ENCODE results near the gene PGM1. TPM values are rescaled to one million over a fixed set of nuclear protein-coding genes. Genes with fewer than 3 reads are reported as not detected.

The PGM1 gene
- total RNA-seq, 1 donor from 2014 or later: 77.3 TPM

DNA sequence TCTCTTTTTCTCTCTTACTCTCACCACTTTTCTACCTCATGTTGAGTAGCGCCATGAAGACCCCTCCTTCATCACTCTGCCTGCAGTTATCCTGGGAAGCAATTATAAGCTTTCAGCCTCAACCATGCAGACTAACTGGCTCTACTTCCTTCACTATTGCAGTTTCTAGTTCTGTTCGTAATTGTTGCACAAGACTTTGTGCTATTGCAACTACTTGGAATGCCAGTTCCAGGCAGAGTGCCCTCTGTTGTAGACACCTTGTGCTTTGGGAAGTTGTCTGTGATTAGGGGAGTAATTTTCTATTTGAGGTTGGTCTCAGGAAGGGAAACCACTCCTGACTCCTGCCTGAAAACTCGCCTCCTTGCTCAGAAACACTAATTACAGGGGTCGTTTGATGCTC is 19.4 kb downstream of the PGM1 start:
- TF ChIP-seq, protein P1, sequence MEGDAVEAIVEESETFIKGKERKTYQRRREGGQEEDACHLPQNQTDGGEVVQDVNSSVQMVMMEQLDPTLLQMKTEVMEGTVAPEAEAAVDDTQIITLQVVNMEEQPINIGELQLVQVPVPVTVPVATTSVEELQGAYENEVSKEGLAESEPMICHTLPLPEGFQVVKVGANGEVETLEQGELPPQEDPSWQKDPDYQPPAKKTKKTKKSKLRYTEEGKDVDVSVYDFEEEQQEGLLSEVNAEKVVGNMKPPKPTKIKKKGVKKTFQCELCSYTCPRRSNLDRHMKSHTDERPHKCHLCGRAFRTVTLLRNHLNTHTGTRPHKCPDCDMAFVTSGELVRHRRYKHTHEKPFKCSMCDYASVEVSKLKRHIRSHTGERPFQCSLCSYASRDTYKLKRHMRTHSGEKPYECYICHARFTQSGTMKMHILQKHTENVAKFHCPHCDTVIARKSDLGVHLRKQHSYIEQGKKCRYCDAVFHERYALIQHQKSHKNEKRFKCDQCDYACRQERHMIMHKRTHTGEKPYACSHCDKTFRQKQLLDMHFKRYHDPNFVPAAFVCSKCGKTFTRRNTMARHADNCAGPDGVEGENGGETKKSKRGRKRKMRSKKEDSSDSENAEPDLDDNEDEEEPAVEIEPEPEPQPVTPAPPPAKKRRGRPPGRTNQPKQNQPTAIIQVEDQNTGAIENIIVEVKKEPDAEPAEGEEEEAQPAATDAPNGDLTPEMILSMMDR (conservative IDR thresholded peaks at IDR 0.05; ENCODE audit: low read depth, low read length): peak; percentile 19
- DNase-seq (ENCODE audit: low read depth): no peak

DNA sequence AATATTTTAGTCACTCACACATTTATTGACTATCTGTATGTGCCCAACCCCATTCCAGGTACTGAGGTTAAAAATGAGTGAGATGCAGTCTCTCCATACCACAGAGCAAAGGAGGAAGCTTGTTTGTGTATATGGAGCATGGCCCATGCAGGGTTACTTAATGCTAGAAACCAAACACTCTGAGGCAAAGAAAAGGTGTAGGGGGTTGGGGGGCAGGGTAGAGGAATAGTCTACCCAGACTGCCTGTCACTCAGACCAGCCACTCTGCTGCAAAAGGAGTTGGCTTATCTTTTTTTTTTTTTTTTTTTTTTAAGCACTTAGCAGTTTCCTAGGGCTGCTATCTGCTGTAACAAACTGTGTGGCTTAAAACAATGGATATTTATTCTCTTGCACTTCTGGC is 19.8 kb downstream of the PGM1 start:
- no peak for DNase-seq (ENCODE audit: low read depth)
- TF ChIP-seq, protein P1 (conservative IDR thresholded peaks at IDR 0.05; ENCODE audit: low read depth, low read length): no peak
- no peak overlapping the region for H3K4me3 ChIP-seq (ENCODE audit: low read depth, low read length)

More for the DNA sequence above, 19.4 kb downstream of the PGM1 start:
- H3K4me3 ChIP-seq (ENCODE audit: low read depth, low read length): no peak overlapping the region

DNA sequence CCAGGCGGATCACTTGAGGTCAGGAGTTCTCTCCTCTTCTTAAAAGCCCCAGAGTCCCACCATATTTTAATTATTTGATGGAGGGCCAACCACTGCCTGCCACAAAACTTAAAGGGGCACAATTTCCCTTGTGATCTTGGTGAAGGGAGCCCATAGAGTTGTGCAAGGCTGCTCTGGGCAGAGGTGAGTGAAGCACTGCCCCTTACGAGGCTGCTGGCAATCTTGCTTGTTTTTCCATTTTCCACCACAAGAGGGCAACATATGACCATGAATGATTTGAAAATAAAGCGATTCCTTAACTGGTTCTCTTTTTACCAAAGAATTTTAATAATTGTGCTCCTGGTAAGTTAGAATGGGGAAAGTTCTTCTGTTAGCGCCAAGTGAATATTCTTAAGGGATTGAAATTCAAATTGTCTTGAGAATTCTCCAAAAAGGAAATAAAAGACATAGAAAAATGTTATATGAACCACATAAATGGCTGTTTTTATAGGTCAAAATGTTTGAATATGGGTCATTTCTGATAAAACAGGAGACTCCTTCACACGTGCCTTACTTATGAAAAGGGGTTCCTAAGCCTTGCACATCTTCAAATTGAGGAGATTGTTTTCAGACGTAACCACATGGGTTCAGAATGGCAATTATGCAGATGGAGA is 22.7 kb downstream of the PGM1 start:
- no peak overlapping the region for H3K4me3 ChIP-seq (ENCODE audit: low read depth, low read length)
- no peak for DNase-seq (ENCODE audit: low read depth)
- TF ChIP-seq, protein P1 (conservative IDR thresholded peaks at IDR 0.05; ENCODE audit: low read depth, low read length): peak; percentile 69

DNA sequence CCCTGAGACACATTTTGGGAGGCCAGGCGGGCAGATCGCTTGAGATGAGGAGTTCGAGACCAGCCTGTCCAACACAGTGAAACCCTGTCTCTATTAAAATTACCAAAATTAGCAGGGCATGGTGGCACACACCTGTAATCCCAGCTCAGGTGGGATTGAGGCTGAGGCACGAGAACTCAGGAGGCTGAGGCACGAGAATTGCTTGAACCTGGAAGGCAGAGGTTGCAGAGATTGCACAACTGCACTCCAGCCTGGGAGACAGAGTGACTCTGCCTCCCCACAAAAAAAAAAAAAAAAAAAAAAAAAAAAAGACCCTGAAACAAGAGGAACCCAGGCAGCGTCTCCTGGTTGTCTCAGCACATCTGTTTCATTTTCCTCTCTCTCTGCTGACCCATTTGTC is 24.2 kb downstream of the PGM1 start:
- TF ChIP-seq, protein P1 (conservative IDR thresholded peaks at IDR 0.05; ENCODE audit: low read depth, low read length): no peak
- no peak for DNase-seq (ENCODE audit: low read depth)
- no peak overlapping the region for H3K4me3 ChIP-seq (ENCODE audit: low read depth, low read length)

DNA sequence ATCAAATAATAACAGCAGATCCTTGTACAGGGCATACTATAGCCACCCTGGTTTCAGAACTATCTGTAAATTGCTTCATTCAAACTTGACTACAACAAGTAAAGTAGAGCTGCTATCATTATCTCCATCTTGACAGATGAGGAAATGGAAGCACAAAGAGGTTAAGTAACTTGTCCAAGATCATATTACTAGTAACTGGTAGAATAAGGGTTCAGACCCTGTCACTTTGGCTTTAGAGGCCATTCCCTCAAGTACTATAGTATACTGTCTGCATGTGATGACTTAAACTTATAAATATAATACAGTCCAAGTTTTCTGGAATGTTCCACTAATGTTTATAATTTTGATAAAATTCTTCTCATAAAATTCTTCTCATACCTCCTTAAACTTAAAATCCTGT is 24.8 kb downstream of the PGM1 start:
- H3K4me3 ChIP-seq (ENCODE audit: low read depth, low read length): no peak overlapping the region
- TF ChIP-seq, protein P1 (conservative IDR thresholded peaks at IDR 0.05; ENCODE audit: low read depth, low read length): no peak
- DNase-seq (ENCODE audit: low read depth): no peak

DNA sequence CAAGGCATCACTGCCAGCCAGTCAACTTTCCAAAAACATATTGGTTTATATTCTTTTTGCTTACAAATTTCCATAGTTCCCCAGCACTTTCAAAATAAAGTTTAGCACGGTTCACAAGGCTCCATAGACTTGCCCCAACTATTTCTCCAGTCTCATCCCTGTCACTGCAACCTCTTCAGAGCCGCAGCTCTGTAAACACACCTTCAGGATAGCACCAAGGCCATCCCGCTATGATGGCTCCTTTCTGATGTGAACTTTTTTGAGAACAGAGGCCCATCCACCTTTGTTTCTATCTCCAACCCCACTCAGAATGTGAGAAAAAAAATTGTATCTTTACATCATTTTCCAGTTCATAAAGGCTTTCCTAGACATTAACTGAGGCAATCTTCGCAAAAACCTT is 26.3 kb downstream of the PGM1 start:
- TF ChIP-seq, protein P1 (conservative IDR thresholded peaks at IDR 0.05; ENCODE audit: low read depth, low read length): no peak
- no peak overlapping the region for H3K4me3 ChIP-seq (ENCODE audit: low read depth, low read length)
- no peak for DNase-seq (ENCODE audit: low read depth)

DNA sequence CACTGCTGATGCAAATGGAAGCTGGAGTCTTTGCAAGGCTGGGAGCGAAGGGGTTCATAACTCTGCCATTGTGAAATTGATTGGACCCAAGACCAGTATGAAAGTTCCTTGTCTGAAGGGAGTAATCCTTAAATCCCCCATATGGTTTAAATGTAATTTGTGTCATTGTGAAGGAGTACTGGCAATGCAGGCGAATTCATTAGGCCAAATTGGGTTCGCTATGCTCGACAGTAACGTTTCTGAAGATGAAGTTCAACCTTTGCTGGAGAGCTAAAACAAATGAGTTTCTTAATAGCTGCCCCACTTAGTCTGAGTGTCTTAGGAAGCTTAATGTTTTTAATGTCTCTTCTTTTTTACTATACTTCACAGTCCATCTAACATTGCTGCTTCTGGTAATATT is 27.5 kb downstream of the PGM1 start:
- no peak overlapping the region for H3K4me3 ChIP-seq (ENCODE audit: low read depth, low read length)
- no peak for DNase-seq (ENCODE audit: low read depth)
- TF ChIP-seq, protein P1 (conservative IDR thresholded peaks at IDR 0.05; ENCODE audit: low read depth, low read length): no peak
